Suppressor macrophage treated with lipopolysaccharide for 1 hour (primary cell): ENCODE data around the gene NCF1.
"Not testable (repeated sequence)": the region's sequence is repeated elsewhere in the genome, so short reads cannot be mapped to it uniquely, and the experiment has no call there.

ENCODE experiments used
- DNase-seq, 3 donors: peaks; one replicate each; pipeline ENCODE4 v3.0.0-alpha.2; 2020 to 2022

The NCF1 gene

GRCh38 chr7:74788369-74789150, 14.7 kb downstream of the NCF1 start:
- peak; percentile 91 to 96 (median 91) for DNase-seq

GRCh38 chr7:74789200-74789736, 15.5 kb downstream of the NCF1 start:
- not testable (repeated sequence) for DNase-seq

GRCh38 chr7:74797848-74798622, 24.2 kb downstream of the NCF1 start:
- DNase-seq, result not testable (repeated sequence)

GRCh38 chr7:74798644-74799043, 24.8 kb downstream of the NCF1 start:
- DNase-seq, result not testable (repeated sequence)

GRCh38 chr7:74815882-74816281, 42.1 kb downstream of the NCF1 start:
- not testable (repeated sequence) for DNase-seq

- not testable (repeated sequence) for DNase-seq
Measured at GRCh38 chr7:74820146-74820805, 46.5 kb downstream of the NCF1 start.

GRCh38 chr7:74821259-74821658, 47.4 kb downstream of the NCF1 start:
- DNase-seq, result not testable (repeated sequence)

- DNase-seq, result not testable (repeated sequence)
Measured at GRCh38 chr7:74829959-74830358, 56.1 kb downstream of the NCF1 start.

GRCh38 chr7:74830411-74830810, 56.6 kb downstream of the NCF1 start:
- DNase-seq, result not testable (repeated sequence)
